ENCODE measurements around the gene FYN.

Gene FYN

DNA sequence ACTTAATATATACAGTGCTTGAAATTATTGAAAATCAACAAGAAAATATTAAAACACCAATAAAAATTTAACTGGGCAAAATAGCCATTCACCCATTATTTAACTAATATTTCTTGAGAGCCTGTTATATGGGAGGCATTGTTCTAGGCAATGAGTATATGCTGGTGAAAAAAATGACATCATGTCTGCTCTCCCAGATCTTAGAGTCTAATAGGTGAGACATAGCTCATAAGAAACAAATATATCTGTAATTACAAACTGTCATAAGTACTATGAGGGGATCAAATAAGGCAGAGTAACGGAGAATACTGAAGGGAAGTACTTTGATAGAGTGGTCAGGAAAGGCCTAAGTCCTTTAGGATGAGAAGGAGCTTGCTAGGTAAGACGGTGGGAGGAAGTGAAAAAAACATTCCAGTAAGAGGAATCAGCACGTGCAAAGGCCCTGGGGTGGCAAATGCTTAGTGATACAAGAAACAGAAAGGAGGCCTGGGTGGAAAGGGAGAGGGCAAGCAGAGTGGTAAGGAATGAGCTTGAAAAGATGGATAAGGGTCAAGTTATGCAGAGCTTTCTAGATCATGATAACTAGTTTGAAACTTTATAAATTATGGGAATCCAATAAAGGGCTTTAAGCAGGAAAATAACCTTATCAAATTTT lies 12.2 kb upstream of the FYN start:
- DNase-seq = no peak
- intact Hi-C loops (cut with DNase I) = no loop called here

- intact Hi-C loops (cut with DNase I) = no loop called here
- no peak for DNase-seq
Observed at GRCh38 chr6:111884068-111884467, 10.8 kb upstream of the FYN start.

DNA sequence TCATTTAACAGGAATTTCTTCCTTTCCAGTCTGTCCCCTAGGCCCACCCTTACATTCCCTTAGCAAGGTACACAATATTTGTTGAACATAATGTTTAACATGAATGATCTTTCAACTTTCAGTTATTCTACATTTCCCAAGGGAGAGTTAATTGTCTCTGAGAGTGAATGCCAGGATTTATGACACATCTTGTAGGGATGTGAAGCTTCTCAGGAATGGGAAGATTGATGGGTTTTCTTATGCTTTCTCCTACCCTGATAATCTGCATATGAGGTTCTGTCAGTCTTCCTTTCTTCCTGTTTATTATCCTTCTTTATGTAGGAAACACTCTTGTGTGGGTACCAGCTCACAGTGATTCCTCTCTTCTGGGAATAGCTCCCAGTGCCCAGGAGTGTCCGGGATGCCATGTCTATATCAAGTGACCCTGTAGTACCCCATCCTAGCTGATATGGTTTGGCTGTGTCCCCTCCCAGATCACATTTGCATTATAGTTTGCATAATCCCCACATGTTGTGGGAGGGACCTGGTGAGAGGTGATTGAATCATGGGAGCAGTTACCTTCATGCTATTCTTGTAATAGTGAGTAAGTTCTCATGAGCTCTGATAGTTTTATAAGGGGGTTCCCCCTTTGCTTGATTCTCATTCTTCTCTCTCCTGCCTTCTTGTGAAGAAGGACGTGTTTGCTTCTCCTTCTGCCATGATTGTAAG lies 7.1 kb upstream of the FYN start:
- no peak for DNase-seq
- intact Hi-C loops (cut with DNase I) = no loop called here

- intact Hi-C loops (cut with DNase I) = loop anchor here (10.0 kb wide), 2 partner anchors 109 to 131 kb away; no protein-coding TSS in a partner anchor
- no peak for DNase-seq
Observed at GRCh38 chr6:111875741-111876140, 2.5 kb upstream of the FYN start.

DNA sequence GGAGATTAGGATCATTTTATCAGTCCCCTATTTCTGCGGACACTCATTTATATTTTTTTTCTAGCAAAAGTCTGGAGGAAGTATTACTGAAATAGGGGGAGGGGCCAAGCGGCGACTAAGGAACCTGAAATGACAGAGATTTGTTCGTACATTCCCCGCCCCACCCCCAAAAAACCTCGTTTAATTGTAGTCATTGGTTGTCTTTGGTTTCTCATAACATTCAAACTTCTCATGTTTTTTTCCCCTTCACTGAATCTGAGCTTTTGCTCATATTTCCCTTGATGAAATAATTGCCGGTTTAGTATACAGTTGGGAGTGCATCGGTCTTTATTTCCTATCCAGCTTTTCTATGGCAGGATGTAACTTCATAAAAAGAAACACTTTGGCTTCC lies 768 bp upstream of the FYN start:
- peak in 11 of 42 donors; percentile 27 to 67 (median 36) for DNase-seq
- intact Hi-C loops (cut with DNase I) = loop anchor here (5.0 to 10.0 kb wide), 3 partner anchors 111 to 162 kb away; no protein-coding TSS in a partner anchor

- DNase-seq = peak in 37 of 42 donors; percentile 27 to 78 (median 50)
- intact Hi-C loops (cut with DNase I) = loop anchor here (5.0 to 10.0 kb wide), 3 partner anchors 112 to 160 kb away; no protein-coding TSS in a partner anchor
Observed at GRCh38 chr6:111872401-111873177, 663 bp downstream of the FYN start.

GRCh38 chr6:111871725-111872400 lies 1.4 kb downstream of the FYN start:
- intact Hi-C loops (cut with DNase I) = loop anchor here (5.0 to 10.0 kb wide), 3 partner anchors 113 to 160 kb away; no protein-coding TSS in a partner anchor

DNA sequence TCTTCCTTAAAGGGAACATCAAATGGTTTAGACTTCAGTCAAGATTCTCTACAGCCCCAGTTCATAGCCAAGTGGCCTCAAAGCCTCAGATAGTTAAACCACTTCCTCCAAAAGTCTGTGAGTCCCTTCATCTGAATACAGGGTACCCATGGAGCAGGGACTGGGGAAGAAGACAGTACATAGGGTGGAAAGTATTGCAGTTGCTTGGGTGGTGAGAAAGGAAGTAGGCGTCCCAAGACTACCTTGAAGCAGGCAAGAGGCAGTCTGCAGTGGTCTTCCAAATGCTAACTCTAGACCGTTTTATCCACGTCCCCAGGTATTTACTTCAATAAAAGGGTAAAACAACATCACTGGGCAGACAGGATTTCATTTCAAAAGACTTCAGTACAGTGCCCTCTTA lies 2.0 kb downstream of the FYN start:
- DNase-seq = no peak
- intact Hi-C loops (cut with DNase I) = loop anchor here (5.0 to 10.0 kb wide), 3 partner anchors 114 to 159 kb away; no protein-coding TSS in a partner anchor

More at GRCh38 chr6:111871725-111872400, 1.4 kb downstream of the FYN start:
- peak; percentile 45 to 88 (median 71) for DNase-seq

DNA sequence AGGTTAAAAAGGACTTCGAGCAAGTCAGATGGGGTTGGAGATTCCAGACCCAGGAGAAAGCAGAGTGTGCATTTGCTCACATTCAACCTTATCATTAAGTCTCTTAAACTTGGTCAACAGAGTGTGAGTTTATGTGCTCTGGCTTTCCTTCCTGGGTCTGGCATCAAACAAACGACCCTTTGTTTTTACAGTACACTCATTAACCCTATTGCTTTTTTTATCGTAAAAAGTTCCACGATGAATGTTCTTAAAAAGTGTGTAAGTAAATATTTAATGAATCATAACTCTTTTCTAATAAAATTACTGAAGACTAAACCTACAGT lies 2.5 kb downstream of the FYN start:
- intact Hi-C loops (cut with DNase I) = loop anchor here (5.0 to 10.0 kb wide), 3 partner anchors 114 to 158 kb away; no protein-coding TSS in a partner anchor
- DNase-seq = no peak

GRCh38 chr6:111870051-111870741 lies 3.1 kb downstream of the FYN start:
- intact Hi-C loops (cut with DNase I) = loop anchor here (5.0 to 10.0 kb wide), 3 partner anchors 115 to 158 kb away; no protein-coding TSS in a partner anchor
- DNase-seq = no peak

- no peak for DNase-seq
- intact Hi-C loops (cut with DNase I) = no loop called here
Observed at GRCh38 chr6:111866857-111867256, 6.4 kb downstream of the FYN start.

GRCh38 chr6:111865909-111866546 lies 7.2 kb downstream of the FYN start:
- no peak for DNase-seq
- intact Hi-C loops (cut with DNase I) = no loop called here

GRCh38 chr6:111865049-111865585 lies 8.1 kb downstream of the FYN start:
- intact Hi-C loops (cut with DNase I) = no loop called here
- no peak for DNase-seq

GRCh38 chr6:111864138-111865048 lies 8.9 kb downstream of the FYN start:
- intact Hi-C loops (cut with DNase I) = no loop called here
- DNase-seq = no peak

- intact Hi-C loops (cut with DNase I) = no loop called here
- DNase-seq = no peak
Observed at GRCh38 chr6:111862741-111863140, 10.5 kb downstream of the FYN start.

- peak in 13 of 42 donors; percentile 16 to 76 (median 47) for DNase-seq
- intact Hi-C loops (cut with DNase I) = no loop called here
Observed at GRCh38 chr6:111862314-111862713, 10.9 kb downstream of the FYN start.

- intact Hi-C loops (cut with DNase I) = no loop called here
- no peak for DNase-seq
Observed at GRCh38 chr6:111861431-111861885, 11.8 kb downstream of the FYN start.
